Measurements from ENCODE around the gene SUN1. TPM values are rescaled to one million over a fixed set of nuclear protein-coding genes. Genes with fewer than 3 reads are reported as not detected.

SUN1 gene
- total RNA-seq, 1 experiment from 2014 or later, result 158 TPM

- TF ChIP-seq ZNF532 (CRISPR knock-in tag; IDR thresholded peaks at IDR 0.05; ENCODE audit: borderline replicate concordance) (no peak), CBFB (CRISPR knock-in tag; IDR thresholded peaks at IDR 0.05; ENCODE audit: low read depth) (no peak), NFYB (CRISPR knock-in tag; conservative IDR thresholded peaks at IDR 0.05; ENCODE audit: low read depth) (no peak), NFATC4 (CRISPR knock-in tag; IDR thresholded peaks at IDR 0.05) (no peak), FOXJ3 (CRISPR knock-in tag; IDR thresholded peaks at IDR 0.05; ENCODE audit: borderline replicate concordance) (no peak)
These were observed 68.2 kb downstream of the SUN1 start (continued) for GRCh38 chr7:900331-901040.

- peak; percentile 3 for ATAC-seq
- Mint-ChIP-seq H3K27ac (no peak overlapping the region), H3K9me3 (no peaks in the 10 kb centered on the region), H3K27me3 (ENCODE audit: low read depth) (peaks cover 17% of the 10 kb centered on the region), H3K36me3 (peaks cover 8% of the 10 kb centered on the region), H3K4me3 (no peak overlapping the region), H3K4me1 (no peaks in the 10 kb centered on the region)
- DNase-seq (ENCODE audit: low spot score), result no peak
- ChIA-PET CTCF (interaction anchor here (0.7 to 2.5 kb wide), 10 partner anchors 9 to 1254 kb away, joined by 3 to 22 read pairs (median 6); partner anchors contain the start of gene COX19), POLR2A (interaction anchor here (0.9 kb wide), 1 partner anchor 74 kb away, joined by 3 read pairs; the partner anchor contains the start of gene COX19)
- TF ChIP-seq HMGXB4 (CRISPR knock-in tag; IDR thresholded peaks at IDR 0.05) (no peak), AFF4 (CRISPR knock-in tag; IDR thresholded peaks at IDR 0.05; ENCODE audit: borderline replicate concordance) (no peak), E2F4 (CRISPR knock-in tag; IDR thresholded peaks at IDR 0.05; ENCODE audit: borderline replicate concordance, low read depth) (no peak), ZNF532 (CRISPR knock-in tag; IDR thresholded peaks at IDR 0.05; ENCODE audit: borderline replicate concordance) (no peak), HMGA2 (CRISPR knock-in tag; IDR thresholded peaks at IDR 0.05) (no peak), ATF3 (CRISPR knock-in tag; conservative IDR thresholded peaks at IDR 0.05) (no peak), NFE2L1 (CRISPR knock-in tag; IDR thresholded peaks at IDR 0.05) (no peak), ZNF232 (CRISPR knock-in tag; IDR thresholded peaks at IDR 0.05) (no peak), NFATC4 (CRISPR knock-in tag; IDR thresholded peaks at IDR 0.05) (no peak), TP53 (CRISPR knock-in tag; IDR thresholded peaks at IDR 0.05) (no peak), CDX4 (CRISPR knock-in tag; IDR thresholded peaks at IDR 0.05; ENCODE audit: borderline replicate concordance) (no peak), ZNF512 (CRISPR knock-in tag; IDR thresholded peaks at IDR 0.05; ENCODE audit: borderline replicate concordance) (no peak), RORB (CRISPR knock-in tag; IDR thresholded peaks at IDR 0.05) (no peak)
These were observed 68.7 kb downstream of the SUN1 start for GRCh38 chr7:901041-901387.
